ENCODE data around the gene SNX25. TPM values are rescaled to one million over a fixed set of nuclear protein-coding genes. Genes with fewer than 3 reads are reported as not detected.

The SNX25 gene
- total RNA-seq, 2 experiments from 2014 or later = 16.2 to 16.9 TPM

DNA sequence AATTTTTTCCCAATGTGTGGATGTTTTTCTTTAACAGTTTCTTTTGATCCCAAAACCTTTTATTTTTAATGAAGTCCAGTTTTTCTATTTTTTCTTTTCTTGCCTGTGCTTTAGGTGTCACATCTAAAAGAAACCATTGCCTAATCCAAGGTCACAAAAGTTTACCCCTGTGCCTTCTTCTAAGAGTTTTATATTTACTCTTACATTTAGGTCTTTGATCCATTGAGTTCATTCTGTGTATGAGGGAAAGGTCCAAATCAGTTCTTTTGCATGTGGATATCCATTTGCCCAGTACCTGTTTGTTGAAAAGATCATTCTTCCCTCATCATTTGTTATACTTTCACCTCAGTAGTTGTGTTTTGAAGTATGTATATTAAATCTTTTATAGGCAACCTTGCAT lies 173.4 kb downstream of the SNX25 start:
- Mint-ChIP-seq H3K4me3 (no peak overlapping the region), H3K27me3 (no peaks in the 10 kb centered on the region), H3K36me3 (peaks cover 8% of the 10 kb centered on the region), H3K27ac (no peak overlapping the region), H3K9me3 (ENCODE audit: low read depth) (peaks cover 6% of the 10 kb centered on the region), H3K4me1 (peaks cover 12% of the 10 kb centered on the region)
- CTCF ChIA-PET = no interaction called here
- ATAC-seq = no peak
- no peak for DNase-seq

DNA sequence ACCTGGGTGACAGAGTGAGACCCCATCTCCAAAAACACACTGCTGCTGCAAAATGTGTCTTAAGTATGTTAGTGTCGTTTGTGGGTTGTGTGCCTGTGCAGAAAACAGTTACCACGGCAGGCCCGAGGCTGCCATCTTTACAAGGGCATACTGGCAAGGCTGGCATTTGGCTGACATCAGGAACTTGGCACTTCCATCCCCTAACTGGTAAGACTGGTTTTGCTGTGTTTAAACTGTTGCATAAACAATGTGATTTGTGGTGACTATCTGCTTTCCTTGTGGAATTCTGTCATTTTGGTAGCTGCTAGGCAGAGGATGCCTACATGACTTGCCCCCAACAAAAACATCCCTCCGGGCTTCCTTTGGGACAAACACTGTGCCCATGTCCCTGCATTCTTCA lies 174.1 kb downstream of the SNX25 start:
- H3K36me3 Mint-ChIP-seq = peaks cover 8% of the 10 kb centered on the region
- CTCF ChIA-PET = no interaction called here

DNA sequence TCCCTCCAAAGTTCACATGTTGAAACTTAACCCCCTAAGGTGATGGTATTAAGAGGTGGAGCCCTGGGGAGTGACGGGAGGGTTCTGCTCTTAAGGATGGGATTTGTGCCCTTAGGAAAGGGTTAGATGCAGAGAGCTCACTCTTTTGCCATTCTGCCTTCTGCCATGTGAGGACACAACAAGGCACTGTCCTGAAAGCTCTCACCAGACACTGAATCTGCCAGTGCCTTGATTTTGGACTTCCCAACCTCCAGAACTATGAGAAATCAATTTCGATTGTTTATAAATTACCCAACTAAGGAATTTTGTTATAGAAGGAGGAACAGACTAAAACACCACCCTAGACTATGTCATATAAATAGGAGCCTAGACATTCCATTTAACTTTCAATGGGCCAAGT lies 174.7 kb downstream of the SNX25 start:
- H3K4me1 Mint-ChIP-seq = peaks cover 12% of the 10 kb centered on the region
- CTCF ChIA-PET = no interaction called here
- peaks cover 6% of the 10 kb centered on the region for H3K9me3 Mint-ChIP-seq (ENCODE audit: low read depth)
- peaks cover 8% of the 10 kb centered on the region for H3K36me3 Mint-ChIP-seq
- no peaks in the 10 kb centered on the region for H3K27me3 Mint-ChIP-seq
- no peak overlapping the region for H3K27ac Mint-ChIP-seq
- no peak for DNase-seq
- no peak overlapping the region for H3K4me3 Mint-ChIP-seq
- ATAC-seq = no peak

More for the DNA sequence above, 174.1 kb downstream of the SNX25 start:
- Mint-ChIP-seq H3K9me3 (ENCODE audit: low read depth) (peaks cover 6% of the 10 kb centered on the region), H3K27me3 (no peaks in the 10 kb centered on the region), H3K27ac (no peak overlapping the region), H3K4me1 (peaks cover 12% of the 10 kb centered on the region), H3K4me3 (no peak overlapping the region)
- ATAC-seq = no peak
- DNase-seq = no peak

GRCh38 chr4:185384930-185385331 lies 175.5 kb downstream of the SNX25 start:
- H3K36me3 Mint-ChIP-seq = peaks cover 8% of the 10 kb centered on the region
- H3K4me3 Mint-ChIP-seq = no peak overlapping the region
- H3K4me1 Mint-ChIP-seq = peaks cover 12% of the 10 kb centered on the region
- no peak overlapping the region for H3K27ac Mint-ChIP-seq
- ATAC-seq = no peak
- CTCF ChIA-PET = interaction anchor here (3.0 kb wide), 1 partner anchor 11 kb away, joined by 10 read pairs; the partner anchor contains the start of genes ANKRD37 and LRP2BP
- peaks cover 6% of the 10 kb centered on the region for H3K9me3 Mint-ChIP-seq (ENCODE audit: low read depth)
- no peaks in the 10 kb centered on the region for H3K27me3 Mint-ChIP-seq
- no peak for DNase-seq

DNA sequence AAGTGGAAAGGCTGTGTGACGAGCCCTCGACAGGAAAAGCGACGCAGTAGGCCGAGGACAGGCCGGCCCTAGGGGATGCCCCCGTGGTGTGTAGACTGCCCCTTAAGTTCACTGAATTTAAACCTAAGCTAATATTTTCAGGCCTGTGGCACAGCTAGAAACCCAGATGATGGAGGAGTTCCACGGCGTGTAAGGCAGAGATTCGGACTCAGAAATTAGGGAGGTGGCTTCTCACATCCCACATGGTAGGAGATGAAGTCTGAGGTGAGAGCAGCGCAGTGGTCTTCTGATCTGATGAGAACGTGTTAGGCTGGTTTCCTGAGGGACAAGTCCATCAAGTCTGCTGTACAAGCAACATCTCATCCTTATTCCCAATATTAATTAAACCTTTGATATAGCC lies 178.6 kb downstream of the SNX25 start:
- peaks cover 3% of the 10 kb centered on the region for H3K36me3 Mint-ChIP-seq
- H3K4me1 Mint-ChIP-seq = peaks cover 12% of the 10 kb centered on the region
- no peak for DNase-seq
- no peak overlapping the region for H3K4me3 Mint-ChIP-seq
- no peak for ATAC-seq
- H3K27me3 Mint-ChIP-seq = no peaks in the 10 kb centered on the region
- CTCF ChIA-PET = interaction anchor here (3.0 kb wide), 1 partner anchor 8 kb away, joined by 10 read pairs; the partner anchor contains the start of genes ANKRD37 and LRP2BP
- H3K9me3 Mint-ChIP-seq (ENCODE audit: low read depth) = no peaks in the 10 kb centered on the region
- no peak overlapping the region for H3K27ac Mint-ChIP-seq

DNA sequence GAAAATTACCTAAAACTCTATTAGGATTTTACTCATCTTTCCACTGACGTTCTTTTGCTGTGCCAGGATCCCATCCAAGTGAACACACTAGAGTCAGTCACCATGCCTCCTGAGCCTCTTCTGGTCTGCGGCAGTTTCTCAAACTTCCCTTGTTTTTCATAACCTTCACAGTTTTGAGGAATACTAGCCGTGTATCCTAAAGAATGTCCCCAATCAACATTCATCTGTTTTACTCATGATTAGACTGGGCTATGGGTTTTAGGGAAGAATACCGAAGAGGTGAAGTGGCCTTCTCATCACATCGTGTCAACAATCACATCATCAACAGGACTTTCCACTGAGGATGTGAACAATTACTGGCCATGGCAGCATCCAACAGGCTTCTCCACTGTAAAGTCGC lies 181.5 kb downstream of the SNX25 start:
- no peak for ATAC-seq
- H3K9me3 Mint-ChIP-seq (ENCODE audit: low read depth) = no peaks in the 10 kb centered on the region
- CTCF ChIA-PET = no interaction called here

GRCh38 chr4:185392156-185392555 lies 182.8 kb downstream of the SNX25 start:
- ATAC-seq = no peak
- H3K27me3 Mint-ChIP-seq = no peaks in the 10 kb centered on the region
- peaks cover 2% of the 10 kb centered on the region for H3K36me3 Mint-ChIP-seq
- CTCF ChIA-PET = no interaction called here
- no peaks in the 10 kb centered on the region for H3K9me3 Mint-ChIP-seq (ENCODE audit: low read depth)
- no peak overlapping the region for H3K27ac Mint-ChIP-seq
- peaks cover 18% of the 10 kb centered on the region for H3K4me1 Mint-ChIP-seq
- DNase-seq = no peak
- H3K4me3 Mint-ChIP-seq = no peak overlapping the region

More for the DNA sequence above, 181.5 kb downstream of the SNX25 start:
- no peaks in the 10 kb centered on the region for H3K27me3 Mint-ChIP-seq
- H3K4me3 Mint-ChIP-seq = no peak overlapping the region
- H3K27ac Mint-ChIP-seq = no peak overlapping the region
- peaks cover 1% of the 10 kb centered on the region for H3K36me3 Mint-ChIP-seq
- DNase-seq = no peak
- peaks cover 14% of the 10 kb centered on the region for H3K4me1 Mint-ChIP-seq

GRCh38 chr4:185394568-185395237 lies 185.3 kb downstream of the SNX25 start:
- ATAC-seq (no peak), DNase-seq (no peak)
- Mint-ChIP-seq H3K4me1 (peaks cover 42% of the 10 kb centered on the region), H3K4me3 (peak overlapping the region; percentile 96), H3K36me3 (peaks cover 18% of the 10 kb centered on the region), H3K27me3 (no peaks in the 10 kb centered on the region), H3K9me3 (ENCODE audit: low read depth) (no peaks in the 10 kb centered on the region), H3K27ac (peak overlapping the region; percentile 98)
- CTCF ChIA-PET = interaction anchor here (1.0 to 2.3 kb wide), 3 partner anchors 8 to 185 kb away, joined by 4 to 10 read pairs (median 5); partner anchors contain the start of gene SNX25

DNA sequence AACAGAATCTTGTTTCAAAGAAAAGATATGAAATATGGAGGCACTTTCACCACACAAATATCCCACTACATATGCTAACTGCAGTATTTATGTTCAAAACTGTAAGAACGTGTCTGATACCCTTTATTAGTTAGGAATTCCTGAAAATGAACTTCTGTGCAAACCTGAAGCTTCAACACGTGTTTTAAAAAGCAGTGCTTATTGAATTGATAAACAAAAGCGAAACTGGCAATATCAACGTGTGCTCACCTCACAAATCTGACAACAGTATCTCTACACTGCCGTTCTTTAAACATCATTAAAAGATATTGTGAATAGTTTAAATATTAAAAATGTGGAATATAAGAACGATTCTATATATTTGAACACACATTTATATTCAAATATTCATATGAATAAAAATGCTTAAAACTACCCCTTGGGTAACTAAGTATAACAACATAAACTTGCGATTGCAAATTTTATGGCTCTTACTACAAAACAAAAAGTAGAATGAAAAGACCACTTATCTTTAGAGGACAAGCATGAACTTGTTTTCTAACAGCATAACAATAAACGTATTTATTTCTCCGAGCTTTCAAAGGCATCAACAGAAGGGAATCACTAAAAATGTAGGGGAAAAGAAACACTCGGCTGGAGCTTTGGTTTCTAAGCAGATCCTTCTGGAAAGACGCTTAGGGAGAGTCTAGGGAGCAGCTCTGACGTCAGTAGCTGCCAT lies 186.0 kb downstream of the SNX25 start, which contains the start of gene LRP2BP:
Gene LRP2BP, minus strand, starts transcription at position 687 of the 718 bp plus-strand sequence. CDS start 17,738 bp downstream, outside the sequence.
- Mint-ChIP-seq H3K36me3 (peaks cover 24% of the 10 kb centered on the region), H3K27ac (peak within 1 kb of the TSS; percentile 98), H3K4me1 (peaks cover 47% of the 10 kb centered on the region), H3K27me3 (no peaks in the 10 kb centered on the region), H3K4me3 (peak within 1 kb of the TSS; percentile 96), H3K9me3 (ENCODE audit: low read depth) (no peaks in the 10 kb centered on the region)
- CTCF ChIA-PET = interaction anchor here (1.0 to 2.8 kb wide), 4 partner anchors 9 to 186 kb away, joined by 4 to 10 read pairs (median 6); partner anchors contain the start of gene SNX25
- ATAC-seq = no peak
- no peak for DNase-seq

DNA sequence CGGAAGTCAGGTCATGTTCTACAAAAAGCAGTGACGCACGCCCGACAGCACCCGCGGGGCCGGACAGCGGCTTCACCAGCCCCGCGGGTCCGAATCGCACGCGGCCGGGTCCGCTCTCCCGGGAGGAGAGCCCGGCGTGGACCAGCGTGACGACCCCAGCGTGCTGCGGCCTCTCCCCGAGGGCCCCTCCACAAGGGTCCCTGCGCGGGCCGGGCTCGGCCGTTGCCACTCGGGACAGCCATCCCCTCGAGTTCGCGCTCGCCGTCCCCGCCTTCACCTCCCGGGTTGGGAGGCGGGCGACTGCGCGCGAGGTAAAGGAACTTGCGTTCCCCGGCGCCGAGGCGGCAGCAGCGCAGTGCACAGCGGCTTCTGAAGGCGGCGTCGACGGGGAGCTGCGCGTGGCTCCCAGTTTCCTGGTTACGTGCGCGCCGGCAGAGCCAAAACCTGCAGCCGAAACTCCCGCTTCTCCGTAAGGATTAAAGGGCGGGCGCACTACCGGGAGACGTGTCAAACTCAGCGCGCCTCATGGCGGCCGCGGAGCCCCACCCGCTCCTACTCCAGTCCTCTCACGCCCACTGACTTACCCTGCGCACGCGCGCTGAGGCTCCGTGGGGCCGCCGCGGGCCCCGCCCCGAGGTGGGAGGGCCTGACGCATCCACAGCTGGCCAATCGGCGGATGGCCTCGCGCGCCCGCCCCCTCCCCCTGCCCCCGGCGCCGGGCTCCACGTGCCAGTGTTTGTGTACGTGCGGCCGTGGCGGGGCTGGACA lies 186.7 kb downstream of the SNX25 start:
- ATAC-seq = peak; percentile 91

GRCh38 chr4:185396724-185397385 lies 187.5 kb downstream of the SNX25 start, which contains the start of gene ANKRD37:
Gene ANKRD37, plus strand, starts transcription at chr4:185396841. Its CDS starts 83 bp downstream, at chr4:185396924.
- peaks cover 30% of the 10 kb centered on the region for H3K36me3 Mint-ChIP-seq
- H3K4me1 Mint-ChIP-seq = peaks cover 50% of the 10 kb centered on the region
- DNase-seq (no peak), ATAC-seq (no peak)
- no peaks in the 10 kb centered on the region for H3K27me3 Mint-ChIP-seq
- peak within 1 kb of the TSS; percentile 98 for H3K27ac Mint-ChIP-seq
- CTCF ChIA-PET = interaction anchor here (0.9 to 2.8 kb wide), 5 partner anchors 8 to 187 kb away, joined by 3 to 10 read pairs (median 5); partner anchors contain the start of gene SNX25
- peak within 1 kb of the TSS; percentile 96 for H3K4me3 Mint-ChIP-seq
- no peaks in the 10 kb centered on the region for H3K9me3 Mint-ChIP-seq (ENCODE audit: low read depth)

More for the DNA sequence above, 186.7 kb downstream of the SNX25 start:
- CTCF ChIA-PET = interaction anchor here (0.9 to 2.8 kb wide), 5 partner anchors 9 to 186 kb away, joined by 3 to 10 read pairs (median 5); partner anchors contain the start of gene SNX25
- peaks cover 49% of the 10 kb centered on the region for H3K4me1 Mint-ChIP-seq
- H3K36me3 Mint-ChIP-seq = peaks cover 27% of the 10 kb centered on the region
- H3K4me3 Mint-ChIP-seq = peak overlapping the region; percentile 96
- H3K27ac Mint-ChIP-seq = peak overlapping the region; percentile 98
- DNase-seq = peak; percentile 96
- H3K27me3 Mint-ChIP-seq = no peaks in the 10 kb centered on the region
- no peaks in the 10 kb centered on the region for H3K9me3 Mint-ChIP-seq (ENCODE audit: low read depth)

DNA sequence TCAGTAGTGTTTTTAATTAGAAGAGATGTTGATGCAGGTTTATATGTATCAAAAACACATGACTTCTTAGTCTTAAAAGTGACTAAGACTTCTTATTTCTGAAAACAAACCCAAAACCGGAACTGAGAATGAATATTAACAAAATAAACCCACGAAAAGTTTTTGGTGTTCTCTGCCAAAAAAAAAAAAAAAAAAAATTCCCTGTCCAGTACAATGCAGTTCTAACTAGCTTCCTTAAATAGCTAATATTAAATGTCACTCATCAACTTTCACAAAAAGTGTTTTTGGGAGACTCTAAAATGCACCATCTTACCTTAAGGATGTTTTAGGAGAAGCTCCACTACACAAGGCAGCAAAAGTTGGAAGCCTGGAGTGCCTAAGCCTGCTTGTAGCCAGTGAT lies 189.2 kb downstream of the SNX25 start:
- H3K4me1 Mint-ChIP-seq = peaks cover 49% of the 10 kb centered on the region
- CTCF ChIA-PET = interaction anchor here (2.8 kb wide), 1 partner anchor 22 kb away, joined by 8 read pairs; no protein-coding TSS in a partner anchor
- peaks cover 37% of the 10 kb centered on the region for H3K36me3 Mint-ChIP-seq

More for the DNA sequence above, 189.2 kb downstream of the SNX25 start:
- ATAC-seq = no peak
- peak overlapping the region; percentile 55 for H3K4me3 Mint-ChIP-seq
- DNase-seq = no peak
- no peaks in the 10 kb centered on the region for H3K27me3 Mint-ChIP-seq
- H3K9me3 Mint-ChIP-seq (ENCODE audit: low read depth) = no peaks in the 10 kb centered on the region
- peak overlapping the region; percentile 22 for H3K27ac Mint-ChIP-seq

Data from activated CD8-positive, alpha-beta memory T cell treated with anti-CD3 and anti-CD28 coated beads, Interleukin-2, amount 10 ng/mL, durations not matched to agents 7 days and 5 days (primary cell).